ENCODE data around the gene LGSN. TPM values are rescaled to one million over a fixed set of nuclear protein-coding genes. Genes with fewer than 3 reads are reported as not detected.
"Not testable (repeated sequence)": the region's sequence is repeated elsewhere in the genome, so short reads cannot be mapped to it uniquely, and the experiment has no call there.

Gene LGSN
- total and polyA plus RNA-seq, 2 of the 13 experiments (the other 11 are each of a cell fraction or from before 2014, with no cell fraction given) = 0.13 to 0.63 TPM

DNA sequence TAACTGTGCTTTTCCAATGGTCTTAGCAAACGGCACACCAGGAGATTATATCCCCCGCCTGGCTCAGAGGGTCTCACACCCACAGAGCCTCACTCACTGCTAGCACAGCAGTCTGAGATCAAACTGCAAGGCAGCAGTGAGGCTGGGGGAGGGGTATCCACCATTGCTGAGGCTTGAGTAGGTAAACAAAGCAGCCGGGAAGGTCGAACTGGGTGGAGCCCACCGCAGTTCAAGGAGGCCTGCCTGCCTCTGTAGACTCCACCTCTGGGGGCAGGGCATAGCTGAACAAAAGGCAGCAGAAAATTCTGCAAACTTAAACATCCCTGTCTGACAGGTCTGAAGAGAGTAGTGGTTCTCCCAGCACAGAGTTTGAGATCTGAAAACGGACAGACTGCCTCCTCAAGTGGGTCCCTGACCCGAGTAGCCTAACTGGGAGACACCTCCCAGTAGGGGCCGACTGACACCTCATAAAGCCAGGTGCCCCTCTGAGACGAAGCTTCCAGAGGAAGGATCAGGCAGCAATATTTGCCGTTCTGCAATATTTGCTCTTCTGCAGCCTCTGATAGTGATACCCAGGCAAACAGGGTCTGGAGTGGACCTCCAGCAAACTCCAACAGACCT is 42.8 kb upstream of the LGSN start (continued):
- TF ChIP-seq HOXA3 (CRISPR knock-in tag; IDR thresholded peaks at IDR 0.05) (peak; percentile 63; the same call in 1 of the 2 replicates), ZNF138 (CRISPR knock-in tag; IDR thresholded peaks at IDR 0.05; ENCODE audit: low read depth) (0 out of 2 replicates have a peak, but pooled peaks have one; percentile 44), HOXD1 (CRISPR knock-in tag; IDR thresholded peaks at IDR 0.05) (0 out of 2 replicates have a peak, but pooled peaks have one; percentile 71), FOXC1 (CRISPR knock-in tag; IDR thresholded peaks at IDR 0.05; ENCODE audit: borderline replicate concordance) (0 out of 2 replicates have a peak, but pooled peaks have one; percentile 6), HNF4A (CRISPR knock-in tag; IDR thresholded peaks at IDR 0.05) (peak; percentile 41), ZFY (CRISPR knock-in tag; IDR thresholded peaks at IDR 0.05) (0 out of 2 replicates have a peak, but pooled peaks have one; percentile 30), FOXJ3 (CRISPR knock-in tag; IDR thresholded peaks at IDR 0.05; ENCODE audit: borderline replicate concordance) (0 out of 2 replicates have a peak, but pooled peaks have one; percentile 28), SRY (CRISPR knock-in tag; IDR thresholded peaks at IDR 0.05) (0 out of 2 replicates have a peak, but pooled peaks have one; percentile 45), MED1 (CRISPR knock-in tag; IDR thresholded peaks at IDR 0.05) (peak; percentile 67; the same call in 1 of the 2 replicates), NR2F6 (IDR thresholded peaks at IDR 0.05) (peak; percentile 33), NR2F6 (CRISPR knock-in tag; IDR thresholded peaks at IDR 0.05) (0 out of 2 replicates have a peak, but pooled peaks have one; percentile 11), KDM2A (CRISPR knock-in tag; IDR thresholded peaks at IDR 0.05; ENCODE audit: borderline replicate concordance, low read depth) (0 out of 2 replicates have a peak, but pooled peaks have one; percentile 36), SOX6 (CRISPR knock-in tag; IDR thresholded peaks at IDR 0.05) (peak; percentile 59), ZNF788 (CRISPR knock-in tag; IDR thresholded peaks at IDR 0.05; ENCODE audit: borderline replicate concordance) (peak; percentile 41; the same call in 1 of the 2 replicates), SALL2 (CRISPR knock-in tag; IDR thresholded peaks at IDR 0.05) (peak; percentile 69; the same call in 1 of the 2 replicates), BORCS8-MEF2B (CRISPR knock-in tag; IDR thresholded peaks at IDR 0.05) (peak; percentile 31; the same call in 1 of the 2 replicates), ZNF703 (CRISPR knock-in tag; IDR thresholded peaks at IDR 0.05; ENCODE audit: borderline replicate concordance) (0 out of 2 replicates have a peak, but pooled peaks have one; percentile 12)
- TF ChIP-seq, protein P1, sequence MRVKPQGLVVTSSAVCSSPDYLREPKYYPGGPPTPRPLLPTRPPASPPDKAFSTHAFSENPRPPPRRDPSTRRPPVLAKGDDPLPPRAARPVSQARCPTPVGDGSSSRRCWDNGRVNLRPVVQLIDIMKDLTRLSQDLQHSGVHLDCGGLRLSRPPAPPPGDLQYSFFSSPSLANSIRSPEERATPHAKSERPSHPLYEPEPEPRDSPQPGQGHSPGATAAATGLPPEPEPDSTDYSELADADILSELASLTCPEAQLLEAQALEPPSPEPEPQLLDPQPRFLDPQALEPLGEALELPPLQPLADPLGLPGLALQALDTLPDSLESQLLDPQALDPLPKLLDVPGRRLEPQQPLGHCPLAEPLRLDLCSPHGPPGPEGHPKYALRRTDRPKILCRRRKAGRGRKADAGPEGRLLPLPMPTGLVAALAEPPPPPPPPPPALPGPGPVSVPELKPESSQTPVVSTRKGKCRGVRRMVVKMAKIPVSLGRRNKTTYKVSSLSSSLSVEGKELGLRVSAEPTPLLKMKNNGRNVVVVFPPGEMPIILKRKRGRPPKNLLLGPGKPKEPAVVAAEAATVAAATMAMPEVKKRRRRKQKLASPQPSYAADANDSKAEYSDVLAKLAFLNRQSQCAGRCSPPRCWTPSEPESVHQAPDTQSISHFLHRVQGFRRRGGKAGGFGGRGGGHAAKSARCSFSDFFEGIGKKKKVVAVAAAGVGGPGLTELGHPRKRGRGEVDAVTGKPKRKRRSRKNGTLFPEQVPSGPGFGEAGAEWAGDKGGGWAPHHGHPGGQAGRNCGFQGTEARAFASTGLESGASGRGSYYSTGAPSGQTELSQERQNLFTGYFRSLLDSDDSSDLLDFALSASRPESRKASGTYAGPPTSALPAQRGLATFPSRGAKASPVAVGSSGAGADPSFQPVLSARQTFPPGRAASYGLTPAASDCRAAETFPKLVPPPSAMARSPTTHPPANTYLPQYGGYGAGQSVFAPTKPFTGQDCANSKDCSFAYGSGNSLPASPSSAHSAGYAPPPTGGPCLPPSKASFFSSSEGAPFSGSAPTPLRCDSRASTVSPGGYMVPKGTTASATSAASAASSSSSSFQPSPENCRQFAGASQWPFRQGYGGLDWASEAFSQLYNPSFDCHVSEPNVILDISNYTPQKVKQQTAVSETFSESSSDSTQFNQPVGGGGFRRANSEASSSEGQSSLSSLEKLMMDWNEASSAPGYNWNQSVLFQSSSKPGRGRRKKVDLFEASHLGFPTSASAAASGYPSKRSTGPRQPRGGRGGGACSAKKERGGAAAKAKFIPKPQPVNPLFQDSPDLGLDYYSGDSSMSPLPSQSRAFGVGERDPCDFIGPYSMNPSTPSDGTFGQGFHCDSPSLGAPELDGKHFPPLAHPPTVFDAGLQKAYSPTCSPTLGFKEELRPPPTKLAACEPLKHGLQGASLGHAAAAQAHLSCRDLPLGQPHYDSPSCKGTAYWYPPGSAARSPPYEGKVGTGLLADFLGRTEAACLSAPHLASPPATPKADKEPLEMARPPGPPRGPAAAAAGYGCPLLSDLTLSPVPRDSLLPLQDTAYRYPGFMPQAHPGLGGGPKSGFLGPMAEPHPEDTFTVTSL (CRISPR knock-in tag; IDR thresholded peaks at IDR 0.05; ENCODE audit: borderline replicate concordance) = peak; percentile 45; the same call in 1 of the 2 replicates
- TF ChIP-seq SOX6 (IDR thresholded peaks at IDR 0.05) = not testable (repeated sequence)
- TF ChIP-seq, protein P2, sequence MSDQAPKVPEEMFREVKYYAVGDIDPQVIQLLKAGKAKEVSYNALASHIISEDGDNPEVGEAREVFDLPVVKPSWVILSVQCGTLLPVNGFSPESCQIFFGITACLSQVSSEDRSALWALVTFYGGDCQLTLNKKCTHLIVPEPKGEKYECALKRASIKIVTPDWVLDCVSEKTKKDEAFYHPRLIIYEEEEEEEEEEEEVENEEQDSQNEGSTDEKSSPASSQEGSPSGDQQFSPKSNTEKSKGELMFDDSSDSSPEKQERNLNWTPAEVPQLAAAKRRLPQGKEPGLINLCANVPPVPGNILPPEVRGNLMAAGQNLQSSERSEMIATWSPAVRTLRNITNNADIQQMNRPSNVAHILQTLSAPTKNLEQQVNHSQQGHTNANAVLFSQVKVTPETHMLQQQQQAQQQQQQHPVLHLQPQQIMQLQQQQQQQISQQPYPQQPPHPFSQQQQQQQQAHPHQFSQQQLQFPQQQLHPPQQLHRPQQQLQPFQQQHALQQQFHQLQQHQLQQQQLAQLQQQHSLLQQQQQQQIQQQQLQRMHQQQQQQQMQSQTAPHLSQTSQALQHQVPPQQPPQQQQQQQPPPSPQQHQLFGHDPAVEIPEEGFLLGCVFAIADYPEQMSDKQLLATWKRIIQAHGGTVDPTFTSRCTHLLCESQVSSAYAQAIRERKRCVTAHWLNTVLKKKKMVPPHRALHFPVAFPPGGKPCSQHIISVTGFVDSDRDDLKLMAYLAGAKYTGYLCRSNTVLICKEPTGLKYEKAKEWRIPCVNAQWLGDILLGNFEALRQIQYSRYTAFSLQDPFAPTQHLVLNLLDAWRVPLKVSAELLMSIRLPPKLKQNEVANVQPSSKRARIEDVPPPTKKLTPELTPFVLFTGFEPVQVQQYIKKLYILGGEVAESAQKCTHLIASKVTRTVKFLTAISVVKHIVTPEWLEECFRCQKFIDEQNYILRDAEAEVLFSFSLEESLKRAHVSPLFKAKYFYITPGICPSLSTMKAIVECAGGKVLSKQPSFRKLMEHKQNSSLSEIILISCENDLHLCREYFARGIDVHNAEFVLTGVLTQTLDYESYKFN (CRISPR knock-in tag; conservative IDR thresholded peaks at IDR 0.05) = peak; percentile 59

Measured in HepG2 (cell line).